ENCODE data around the gene LBX1. TPM values are rescaled to one million over a fixed set of nuclear protein-coding genes. Genes with fewer than 3 reads are reported as not detected.

The LBX1 gene
- total and polyA plus RNA-seq, 2 of the 4 experiments (the other 2 are of a cell fraction): not detected

DNA sequence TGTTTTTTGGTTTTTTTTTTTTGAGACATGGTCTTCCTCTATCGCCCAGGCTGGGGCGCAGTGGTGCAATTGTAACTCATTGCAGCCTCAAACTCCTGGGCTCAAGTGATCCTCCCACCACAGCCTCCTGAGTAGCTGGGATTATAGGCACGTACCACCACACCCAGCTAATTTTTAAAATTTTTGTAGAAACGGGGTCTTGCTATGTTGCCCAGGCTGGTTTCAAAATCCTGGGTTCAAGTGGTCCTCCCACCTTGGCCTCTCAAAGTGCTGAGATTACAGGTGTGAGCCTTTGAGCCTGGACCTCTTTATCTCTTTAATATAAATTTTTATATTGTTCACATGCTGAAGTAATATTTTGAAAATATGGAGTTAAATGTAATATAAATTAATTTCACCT is 28.2 kb upstream of the LBX1 start:
- no peak overlapping the region for H2AK9ac ChIP-seq (replicated peaks; ENCODE audit: low read depth, low read length, poor library complexity)
- no CpG with 5 or more reads among the region's 4 CpGs for WGBS, 2 experiments (ENCODE audit: extremely low coverage in 2 of 2, insufficient read length in 1 of 2)
- no peak overlapping the region for H4K5ac ChIP-seq (ENCODE audit: low read depth, low read length)
- no peak overlapping the region for H2BK20ac ChIP-seq (ENCODE audit: low read depth, low read length)
- peaks cover 5% of the 10 kb centered on the region for H3K9me3 ChIP-seq (ENCODE audit: control insufficient read depth, insufficient read depth, low read length)
- H4K20me1 ChIP-seq (ENCODE audit: insufficient read depth, low read length): no peaks in the 10 kb centered on the region
- no peak overlapping the region for H3K14ac ChIP-seq (replicated peaks; ENCODE audit: low read depth, low read length)
- no peak overlapping the region for H3K4me3 ChIP-seq (ENCODE audit: insufficient read depth, low read depth, low read length)
- H3K56ac ChIP-seq (ENCODE audit: extremely low read depth, insufficient read depth, low read length): no peak overlapping the region
- no peaks in the 10 kb centered on the region for H3K36me3 ChIP-seq (ENCODE audit: control insufficient read depth, insufficient read depth, low read length)
- intact Hi-C loops (cut with micrococcal nuclease) (no loop called here), dilution Hi-C loops (cut with HindIII; ENCODE audit: low sequenced_read_pairs, unreplicated experiment) (no loop called here), in situ Hi-C loops (cut with MboI; ENCODE audit: low sequenced_read_pairs) (no loop called here)
- TF ChIP-seq CHD1 (IDR thresholded peaks at IDR 0.05; ENCODE audit: low read depth, low read length) (no peak), NFE2L2 (IDR thresholded peaks at IDR 0.05; ENCODE audit: low read depth, low read length) (no peak), BHLHE40 (IDR thresholded peaks at IDR 0.05; ENCODE audit: low read depth, low read length) (no peak), CEBPB (IDR thresholded peaks at IDR 0.05; ENCODE audit: low read depth, low read length) (no peak), RFX5 (IDR thresholded peaks at IDR 0.05; ENCODE audit: low read depth, low read length) (no peak), RAD21 (IDR thresholded peaks at IDR 0.05; ENCODE audit: low read length) (no peak), POLR2A (IDR thresholded peaks at IDR 0.05; ENCODE audit: low read depth, low read length) (no peak), MXI1 (IDR thresholded peaks at IDR 0.05; ENCODE audit: borderline replicate concordance, low read depth, low read length) (no peak), SMC3 (IDR thresholded peaks at IDR 0.05; ENCODE audit: low read depth, low read length) (no peak), FOS (IDR thresholded peaks at IDR 0.05; ENCODE audit: low read depth, low read length) (no peak), MAFK (IDR thresholded peaks at IDR 0.05; ENCODE audit: low read depth, low read length) (no peak), MAZ (IDR thresholded peaks at IDR 0.05; ENCODE audit: borderline replicate concordance, low read depth, low read length) (no peak), RCOR1 (IDR thresholded peaks at IDR 0.05; ENCODE audit: insufficient replicate concordance, low read length) (no peak)
- TF ChIP-seq, protein P1, sequence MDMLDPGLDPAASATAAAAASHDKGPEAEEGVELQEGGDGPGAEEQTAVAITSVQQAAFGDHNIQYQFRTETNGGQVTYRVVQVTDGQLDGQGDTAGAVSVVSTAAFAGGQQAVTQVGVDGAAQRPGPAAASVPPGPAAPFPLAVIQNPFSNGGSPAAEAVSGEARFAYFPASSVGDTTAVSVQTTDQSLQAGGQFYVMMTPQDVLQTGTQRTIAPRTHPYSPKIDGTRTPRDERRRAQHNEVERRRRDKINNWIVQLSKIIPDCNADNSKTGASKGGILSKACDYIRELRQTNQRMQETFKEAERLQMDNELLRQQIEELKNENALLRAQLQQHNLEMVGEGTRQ (IDR thresholded peaks at IDR 0.05; ENCODE audit: low read depth, low read length): no peak
- TF ChIP-seq, protein P2, sequence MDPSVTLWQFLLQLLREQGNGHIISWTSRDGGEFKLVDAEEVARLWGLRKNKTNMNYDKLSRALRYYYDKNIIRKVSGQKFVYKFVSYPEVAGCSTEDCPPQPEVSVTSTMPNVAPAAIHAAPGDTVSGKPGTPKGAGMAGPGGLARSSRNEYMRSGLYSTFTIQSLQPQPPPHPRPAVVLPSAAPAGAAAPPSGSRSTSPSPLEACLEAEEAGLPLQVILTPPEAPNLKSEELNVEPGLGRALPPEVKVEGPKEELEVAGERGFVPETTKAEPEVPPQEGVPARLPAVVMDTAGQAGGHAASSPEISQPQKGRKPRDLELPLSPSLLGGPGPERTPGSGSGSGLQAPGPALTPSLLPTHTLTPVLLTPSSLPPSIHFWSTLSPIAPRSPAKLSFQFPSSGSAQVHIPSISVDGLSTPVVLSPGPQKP (IDR thresholded peaks at IDR 0.05; ENCODE audit: borderline replicate concordance, low read depth, low read length): no peak
- TF ChIP-seq, protein P3, sequence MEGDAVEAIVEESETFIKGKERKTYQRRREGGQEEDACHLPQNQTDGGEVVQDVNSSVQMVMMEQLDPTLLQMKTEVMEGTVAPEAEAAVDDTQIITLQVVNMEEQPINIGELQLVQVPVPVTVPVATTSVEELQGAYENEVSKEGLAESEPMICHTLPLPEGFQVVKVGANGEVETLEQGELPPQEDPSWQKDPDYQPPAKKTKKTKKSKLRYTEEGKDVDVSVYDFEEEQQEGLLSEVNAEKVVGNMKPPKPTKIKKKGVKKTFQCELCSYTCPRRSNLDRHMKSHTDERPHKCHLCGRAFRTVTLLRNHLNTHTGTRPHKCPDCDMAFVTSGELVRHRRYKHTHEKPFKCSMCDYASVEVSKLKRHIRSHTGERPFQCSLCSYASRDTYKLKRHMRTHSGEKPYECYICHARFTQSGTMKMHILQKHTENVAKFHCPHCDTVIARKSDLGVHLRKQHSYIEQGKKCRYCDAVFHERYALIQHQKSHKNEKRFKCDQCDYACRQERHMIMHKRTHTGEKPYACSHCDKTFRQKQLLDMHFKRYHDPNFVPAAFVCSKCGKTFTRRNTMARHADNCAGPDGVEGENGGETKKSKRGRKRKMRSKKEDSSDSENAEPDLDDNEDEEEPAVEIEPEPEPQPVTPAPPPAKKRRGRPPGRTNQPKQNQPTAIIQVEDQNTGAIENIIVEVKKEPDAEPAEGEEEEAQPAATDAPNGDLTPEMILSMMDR (conservative IDR thresholded peaks at IDR 0.05; ENCODE audit: low read depth, low read length): no peak
- H3K4me1 ChIP-seq (ENCODE audit: control insufficient read depth, insufficient read depth, low read length): no peaks in the 10 kb centered on the region
- H2BK15ac ChIP-seq (ENCODE audit: low read depth, low read length): no peak overlapping the region
- H3K23ac ChIP-seq (ENCODE audit: low read depth, low read length): no peak overlapping the region
- no peak for DNase-seq
- no peak overlapping the region for H4K91ac ChIP-seq (ENCODE audit: insufficient read depth, low read depth, low read length)
- ATAC-seq (ENCODE audit: low read depth): no peak
- H3K4me2 ChIP-seq (ENCODE audit: low read depth, low read length): no peak overlapping the region
- BruUV-seq (replicated peaks): no TSS peak
- H4K8ac ChIP-seq (ENCODE audit: low read depth in 2 of 2, low read length in 2 of 2): no peak overlapping the region
- H2BK5ac ChIP-seq (ENCODE audit: low read depth, low read length, poor library complexity, severe bottlenecking): no peak overlapping the region
- CTCF ChIA-PET: no interaction called here
- no peak overlapping the region for H3K27ac ChIP-seq (ENCODE audit: insufficient read depth, low read length)
- H3K79me1 ChIP-seq (ENCODE audit: low read depth in 1 of 2, low read length in 2 of 2): no peaks in the 10 kb centered on the region
- H3K27me3 ChIP-seq (ENCODE audit: control insufficient read depth, insufficient read depth, low read length): peaks cover 55% of the 10 kb centered on the region
- H2AK5ac ChIP-seq (ENCODE audit: low read depth, low read length): no peak overlapping the region
- POLR2A ChIA-PET (ENCODE audit: unreplicated experiment): no interaction called here
- no peak overlapping the region for H3K4ac ChIP-seq (ENCODE audit: low read depth, low read length)
- H3K9ac ChIP-seq (ENCODE audit: low read depth, low read length): no peak overlapping the region
- H3K18ac ChIP-seq (ENCODE audit: low read depth, low read length): no peak overlapping the region
- H2AFZ ChIP-seq (replicated peaks; ENCODE audit: low read length, poor library complexity): no peak overlapping the region
- H2BK120ac ChIP-seq (ENCODE audit: low read depth, low read length): no peak overlapping the region
- no peaks in the 10 kb centered on the region for H3K9me1 ChIP-seq (ENCODE audit: insufficient read depth, low read length)

Measured in IMR-90 (cell line).